HG03354 (cell line): Measurements from ENCODE around the gene CSPG5.

Source experiments
- ATAC-seq: cut with Tn5 transposase; IDR thresholded peaks from one replicate; pipeline ENCODE4 v1.9.1; 2021; ENCODE audit warnings: mild to moderate bottlenecking; ENCODE audit not compliant: unreplicated experiment, poor library complexity, severe bottlenecking

CSPG5 gene

DNA sequence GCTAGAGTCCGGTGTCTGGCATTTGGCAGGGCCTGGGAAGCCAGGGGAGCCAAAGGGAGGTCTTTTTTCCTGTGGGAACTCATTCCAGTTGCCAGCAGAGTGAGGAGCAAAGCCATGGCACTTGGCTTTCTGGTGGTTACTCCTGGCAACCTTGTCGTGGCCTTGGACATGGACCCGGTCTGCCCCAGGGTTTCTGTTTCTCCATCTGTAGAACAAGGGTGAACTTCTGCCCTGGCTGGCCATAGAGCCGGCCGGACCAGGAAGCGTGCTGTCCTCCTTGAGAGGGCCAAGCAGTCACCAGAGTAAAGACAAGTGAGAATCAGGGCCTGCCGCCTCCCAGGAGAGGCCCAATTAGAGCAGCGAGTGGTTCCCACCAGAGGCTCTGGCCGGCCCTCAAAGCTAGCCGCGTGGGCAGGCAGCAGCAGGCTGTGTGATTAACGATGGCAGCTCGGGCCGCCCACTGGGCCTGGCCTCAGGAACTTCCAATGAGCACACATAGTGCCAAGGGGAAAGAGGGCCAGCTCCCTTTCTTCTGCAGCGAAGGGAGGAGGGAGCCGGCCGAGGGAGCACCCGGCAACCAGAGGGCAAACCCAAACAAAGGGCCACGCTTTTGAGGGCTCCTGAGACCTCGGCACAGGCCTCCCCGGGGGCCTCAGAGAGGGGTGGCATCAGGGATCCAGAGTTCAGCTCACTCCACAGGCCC, 36.0 kb downstream of the CSPG5 start:
- no peak for ATAC-seq

DNA sequence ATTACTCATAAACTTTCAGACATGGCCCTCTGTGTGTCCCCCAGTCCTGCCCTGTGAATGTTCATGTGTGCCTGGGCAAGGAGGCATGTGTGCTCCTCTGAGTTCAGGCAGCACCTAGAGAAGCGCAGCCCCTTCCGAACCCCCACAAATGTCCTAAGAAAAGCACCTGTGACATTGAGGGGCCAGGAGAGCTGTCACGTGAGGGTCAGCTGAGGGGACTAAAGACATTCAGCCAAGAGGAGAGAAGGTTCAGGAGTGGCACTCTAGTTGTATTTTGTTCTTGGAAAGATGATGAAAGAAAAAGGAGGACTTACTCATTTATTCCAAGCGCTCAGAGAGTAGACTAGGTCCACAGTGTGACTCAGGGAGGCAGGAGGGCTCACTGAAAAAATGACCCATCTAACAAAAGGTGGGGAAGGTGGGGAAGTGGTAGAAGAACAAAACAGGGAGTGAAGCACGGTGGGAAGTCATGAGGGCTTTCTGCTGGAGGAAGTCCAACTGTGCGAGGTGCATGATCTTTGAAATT, 37.0 kb downstream of the CSPG5 start:
- no peak for ATAC-seq

DNA sequence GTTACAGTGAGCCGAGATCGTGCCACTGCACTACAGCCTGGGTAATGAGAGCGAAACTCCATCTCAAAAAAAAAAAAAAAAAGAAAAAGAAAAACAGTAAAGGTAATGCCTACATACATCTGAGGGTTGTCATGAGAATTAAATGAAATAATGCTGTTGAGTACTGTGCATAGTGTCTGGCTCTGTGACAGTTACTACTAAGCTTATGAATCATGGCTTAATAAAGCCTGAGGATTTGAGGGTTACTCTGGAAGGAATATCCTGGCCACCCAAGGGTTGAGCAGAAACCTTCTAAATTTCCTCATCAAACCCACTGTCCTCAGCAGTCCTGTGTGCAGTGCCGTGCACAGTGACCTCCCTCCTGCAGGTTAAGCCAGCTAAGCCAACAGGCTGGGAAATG, 38.4 kb downstream of the CSPG5 start:
- ATAC-seq: no peak

DNA sequence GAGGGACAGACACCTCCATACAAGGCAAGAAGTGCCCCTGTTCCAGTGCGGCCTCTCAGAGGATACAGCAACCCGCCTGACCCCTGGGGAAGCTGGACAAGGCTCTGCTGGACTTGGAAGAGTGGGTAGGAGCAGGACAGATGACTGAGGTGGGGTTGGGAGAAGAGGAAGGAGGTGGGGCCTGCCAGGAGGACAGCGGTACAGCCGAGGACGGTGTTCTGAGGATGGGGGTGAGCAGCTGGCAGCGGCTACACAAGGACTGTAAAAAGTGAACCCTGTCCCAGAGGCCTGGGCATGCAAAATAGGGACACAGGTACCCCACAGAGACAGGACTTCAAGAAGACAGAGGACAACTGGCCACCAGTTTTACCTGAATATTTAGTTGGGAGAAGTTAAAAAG, 41.7 kb downstream of the CSPG5 start:
- no peak for ATAC-seq

GRCh38 chr3:47536221-47536891, 42.3 kb downstream of the CSPG5 start:
- ATAC-seq: no peak

GRCh38 chr3:47533996-47534454, 44.6 kb downstream of the CSPG5 start:
- ATAC-seq: no peak

DNA sequence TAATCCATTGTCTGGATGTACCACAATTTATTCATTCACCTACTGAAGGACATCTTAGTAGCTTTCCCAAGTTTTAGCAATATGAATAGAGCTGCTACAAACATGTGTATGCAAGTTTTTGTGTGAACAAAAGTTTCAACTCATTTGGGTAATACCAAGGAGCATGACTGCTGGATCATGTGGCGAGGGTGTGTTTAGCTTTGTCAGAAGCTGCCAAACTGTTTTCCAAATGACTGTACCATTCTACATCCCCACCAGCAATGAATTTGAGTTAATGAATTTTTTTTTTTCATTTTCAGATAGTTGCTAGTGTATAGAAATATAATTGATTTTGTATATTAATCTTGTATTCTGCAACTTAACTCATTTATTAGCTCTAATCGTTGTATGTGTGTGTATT, 45.2 kb downstream of the CSPG5 start:
- no peak for ATAC-seq

DNA sequence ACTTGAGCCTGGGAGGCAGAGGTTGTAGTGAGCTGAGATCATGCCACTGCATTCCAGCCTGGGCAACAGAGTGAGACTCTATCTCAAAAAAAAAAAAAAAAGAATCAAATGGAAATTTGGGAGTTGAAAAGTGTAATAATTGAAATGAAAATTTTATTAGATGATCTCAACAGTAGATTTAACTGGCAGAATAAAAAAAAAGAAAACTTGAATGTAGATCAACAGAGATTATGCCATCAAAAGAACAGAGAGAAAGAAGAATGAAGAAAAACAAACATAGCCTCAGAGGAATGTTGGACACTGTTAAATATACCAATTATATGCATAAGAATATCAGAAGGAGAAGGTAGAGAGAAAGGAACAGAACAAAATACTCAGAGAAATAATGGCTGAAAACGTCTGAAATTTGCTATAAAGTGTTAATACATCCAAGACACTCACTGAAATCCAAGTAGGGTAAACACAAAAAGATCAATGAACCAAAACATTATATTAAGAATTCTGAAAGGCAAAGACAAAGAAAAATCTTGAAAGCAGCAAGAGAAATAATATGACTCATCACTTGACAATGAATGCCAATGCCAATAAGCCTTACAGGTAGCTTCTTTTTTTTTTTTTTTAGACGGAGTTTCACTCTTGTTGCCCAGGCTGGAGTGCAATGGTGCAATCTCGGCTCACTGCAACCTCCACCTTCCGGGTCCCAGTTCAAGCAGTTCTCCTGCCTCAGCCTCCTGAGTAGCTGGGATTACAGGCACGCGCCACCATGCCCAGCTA, 50.5 kb downstream of the CSPG5 start:
- ATAC-seq: no peak

DNA sequence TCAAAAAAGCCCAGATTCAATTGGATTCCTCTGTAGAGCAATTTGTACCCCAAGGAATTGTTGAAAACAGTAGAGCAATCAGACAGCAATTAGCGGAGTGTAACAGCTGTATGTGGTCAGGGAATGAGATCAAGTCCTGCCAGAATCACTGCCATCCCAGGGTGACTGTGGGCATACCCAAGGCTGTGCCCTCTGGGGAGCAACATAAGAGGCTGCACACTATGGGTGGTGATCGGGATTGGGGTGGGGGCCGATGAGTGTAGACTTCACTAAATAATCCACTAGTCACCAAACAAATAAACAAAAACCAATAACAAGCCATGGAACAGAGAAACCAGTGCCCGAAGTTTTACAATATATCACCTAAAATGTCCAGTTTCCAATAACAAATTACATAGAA, 53.0 kb downstream of the CSPG5 start:
- ATAC-seq: no peak

GRCh38 chr3:47523310-47524073, 55.2 kb downstream of the CSPG5 start:
- ATAC-seq: no peak

DNA sequence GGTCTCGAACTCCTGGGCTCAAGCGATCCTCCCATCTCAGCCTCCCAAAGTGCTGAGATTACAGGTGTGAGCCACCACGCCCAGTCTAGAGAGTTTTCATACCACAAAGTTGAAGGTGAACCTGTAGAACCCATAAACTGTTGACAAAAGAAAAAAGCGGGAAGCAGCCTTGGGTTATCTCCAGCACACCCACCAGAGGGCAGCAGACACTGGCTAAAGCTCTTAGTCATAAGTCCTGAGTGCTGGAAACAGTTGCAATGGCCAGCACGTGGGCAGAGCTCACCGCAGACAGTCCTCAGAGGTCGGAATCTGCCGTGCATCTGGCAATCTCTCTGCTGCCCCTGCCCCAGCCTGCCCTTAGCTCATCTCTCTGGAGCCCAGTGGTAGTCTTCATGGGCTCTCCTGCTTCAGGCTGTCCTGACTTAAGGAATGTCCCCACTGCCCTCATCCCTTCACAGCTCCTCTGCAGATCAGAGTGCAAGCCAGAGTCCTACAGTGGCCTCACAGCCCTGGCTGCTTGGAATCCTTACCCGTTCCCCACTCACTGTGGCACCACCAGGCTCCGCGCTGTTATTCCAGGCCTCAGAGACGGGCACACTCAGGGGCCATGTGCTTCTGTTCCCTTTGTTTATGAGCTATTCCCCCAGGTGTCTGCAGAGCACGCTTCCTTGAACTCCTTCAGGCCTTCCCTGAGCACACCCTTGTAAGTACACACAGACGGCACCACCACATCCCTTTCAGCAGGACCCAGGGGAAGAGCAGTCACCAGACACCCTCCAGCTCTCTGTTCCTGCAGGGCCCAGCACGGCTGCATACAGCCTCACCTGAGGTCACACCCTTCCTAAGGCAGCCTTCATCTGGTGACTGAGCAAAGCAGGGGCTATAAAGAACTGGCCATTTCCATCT, 56.3 kb downstream of the CSPG5 start:
- peak; percentile 59 for ATAC-seq

- no peak for ATAC-seq
These were observed 57.9 kb downstream of the CSPG5 start for GRCh38 chr3:47520756-47521155.

DNA sequence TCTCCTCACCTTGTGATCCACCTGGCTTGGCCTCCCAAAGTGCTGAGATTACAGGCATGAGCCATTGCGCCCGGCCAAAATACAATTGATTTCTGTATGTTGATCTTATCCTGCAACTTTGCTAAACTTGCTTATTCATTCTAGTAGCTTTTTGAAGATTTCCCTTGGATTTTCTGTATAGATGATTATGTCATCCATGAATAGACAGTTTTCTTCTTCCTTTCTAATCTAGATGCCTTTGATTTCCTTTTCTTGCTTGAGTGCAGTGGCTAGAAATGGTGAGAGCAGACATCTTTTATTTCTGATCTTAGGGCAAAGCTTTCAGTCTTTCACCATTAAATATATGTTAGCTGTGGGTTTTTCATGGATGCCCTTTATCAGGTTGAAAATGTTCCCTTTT, 60.7 kb downstream of the CSPG5 start:
- no peak for ATAC-seq

DNA sequence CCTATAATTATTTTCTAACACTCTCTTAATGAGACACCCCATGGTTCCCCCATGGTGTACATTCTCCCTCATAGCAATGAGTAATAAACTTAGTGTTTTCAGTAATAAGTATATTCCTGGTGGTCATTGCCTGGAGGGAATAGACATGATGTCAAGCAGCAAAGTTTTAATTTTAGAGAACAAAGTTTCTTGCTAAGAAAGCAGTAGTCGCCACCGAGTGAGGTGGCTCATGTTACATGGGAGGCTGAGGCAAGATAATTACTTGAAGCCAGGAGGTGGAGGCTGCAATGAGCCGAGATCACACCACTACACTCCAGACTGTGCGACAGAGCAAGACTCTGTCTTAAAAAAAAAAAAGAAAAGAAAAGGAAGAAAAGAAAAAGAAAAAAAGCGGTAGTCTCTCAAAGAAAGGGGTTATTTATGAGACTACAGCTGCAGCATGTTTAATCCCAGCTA, 62.8 kb downstream of the CSPG5 start:
- ATAC-seq: no peak

DNA sequence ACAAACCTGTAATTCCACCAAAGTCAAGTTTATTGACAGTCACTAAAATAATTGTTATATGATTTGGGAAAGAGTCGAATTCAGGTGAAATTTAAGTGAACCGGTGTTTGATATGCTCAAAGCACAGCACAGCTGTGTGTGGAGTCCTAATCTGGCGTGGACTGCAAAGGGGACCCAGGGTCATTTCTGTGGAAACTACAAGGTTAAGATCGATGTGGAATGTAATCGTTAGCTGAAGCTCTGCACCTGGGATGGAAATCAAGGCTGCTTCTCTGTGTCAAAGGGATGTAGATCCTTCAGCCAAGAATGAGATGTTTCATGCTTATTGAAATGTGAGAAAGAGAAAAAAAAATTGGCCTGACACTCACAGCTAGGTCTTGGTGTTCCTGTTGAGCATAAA, 63.6 kb downstream of the CSPG5 start:
- no peak for ATAC-seq

- peak; percentile 95 for ATAC-seq
These were observed 65.3 kb downstream of the CSPG5 start, which contains the start of gene ELP6 for GRCh38 chr3:47513125-47513929. Gene ELP6 (minus strand): TSS chr3:47513712. CDS start chr3:47513590, 122 bp downstream.

DNA sequence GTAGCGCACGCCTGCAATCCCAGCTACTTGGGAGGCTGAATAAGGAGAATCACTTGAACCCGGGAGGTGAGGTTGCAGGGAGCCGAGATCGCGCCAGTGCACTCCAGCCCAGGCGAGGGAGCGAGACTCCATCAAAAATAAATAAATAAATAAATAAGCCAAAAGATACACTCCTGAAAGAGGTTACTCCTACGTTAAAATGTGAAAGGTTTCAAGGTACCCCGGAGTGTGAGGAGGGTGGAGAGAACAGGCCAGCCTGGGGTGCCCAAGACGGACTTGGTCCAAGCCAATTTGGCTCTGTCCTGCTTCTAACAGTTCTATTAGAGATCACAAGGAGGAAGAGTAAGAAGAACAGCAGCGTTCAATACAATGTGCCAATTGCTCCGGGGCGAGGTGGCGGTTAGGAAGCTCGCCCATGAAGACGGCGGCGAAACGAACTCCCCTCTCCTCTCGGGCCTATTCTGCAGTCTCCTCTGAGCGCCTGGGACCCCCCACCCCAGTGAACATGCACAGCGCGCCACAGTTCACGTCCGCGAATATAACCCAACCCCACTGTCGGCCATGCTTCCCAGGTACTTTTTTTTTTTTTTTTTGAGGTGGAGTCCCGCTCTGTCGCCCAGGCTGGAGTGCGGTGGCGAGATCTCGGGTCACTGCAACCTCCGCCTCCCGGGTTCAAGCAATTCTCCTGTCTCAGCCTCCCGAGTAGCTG, 66.1 kb downstream of the CSPG5 start:
- no peak for ATAC-seq
